BE2C (cell line): ENCODE measurements around the gene DEPDC1B.
"Not testable (repeated sequence)": the region's sequence is repeated elsewhere in the genome, so short reads cannot be mapped to it uniquely, and the experiment has no call there.

Source experiments
- DNase-seq: peaks from one replicate; pipeline ENCODE4 v3.0.0-alpha.2; 2020
- H3K27me3 ChIP-seq: fragments of 250-450 bp; sonication (Bioruptor Pico); 2 replicates; pipeline ENCODE4 v1.5.1; 2020; ENCODE audit warnings: mild to moderate bottlenecking
- H3K36me3 ChIP-seq: fragments of 250-450 bp; sonication (Bioruptor Pico); 2 replicates; pipeline ENCODE4 v1.5.1; 2020; ENCODE audit warnings: mild to moderate bottlenecking
- H3K4me1 ChIP-seq: fragments of 250-450 bp; sonication (Bioruptor Pico); 2 replicates; pipeline ENCODE4 v1.5.1; 2020
- H3K4me3 ChIP-seq: 2 replicates; pipeline ENCODE4 v1.5.1; 2011; ENCODE audit warnings: low read depth, low read length
- H3K9me3 ChIP-seq: fragments of 250-450 bp; sonication (Bioruptor Pico); 2 replicates; pipeline ENCODE4 v1.5.1; 2020
- CTCF ChIP-seq: IDR thresholded peaks from 2 replicates; pipeline ENCODE4 v1.5.1; 2012; ENCODE audit warnings: mild to moderate bottlenecking, low read depth, low read length

The DEPDC1B gene

GRCh38 chr5:60718166-60718892, 18.4 kb upstream of the DEPDC1B start:
- DNase-seq, result no peak

GRCh38 chr5:60715201-60715928, 15.4 kb upstream of the DEPDC1B start:
- not testable (repeated sequence) for DNase-seq, H3K9me3 ChIP-seq, H3K27me3 ChIP-seq, H3K4me3 ChIP-seq, H3K36me3 ChIP-seq, H3K4me1 ChIP-seq

More at GRCh38 chr5:60718166-60718892, 18.4 kb upstream of the DEPDC1B start:
- Histone ChIP-seq H3K27me3 (peaks cover 4% of the 10 kb centered on the region; the same call in 1 of the 2 replicates), H3K4me3 (no peak overlapping the region), H3K9me3 (no peaks in the 10 kb centered on the region), H3K36me3 (no peaks in the 10 kb centered on the region), H3K4me1 (no peaks in the 10 kb centered on the region)
- TF ChIP-seq CTCF, result no peak

- Histone ChIP-seq H3K36me3 (no peaks in the 10 kb centered on the region), H3K4me1 (no peaks in the 10 kb centered on the region), H3K9me3 (no peaks in the 10 kb centered on the region), H3K27me3 (peaks cover 2% of the 10 kb centered on the region; the same call in 1 of the 2 replicates), H3K4me3 (no peak overlapping the region)
- no peak for DNase-seq
- TF ChIP-seq CTCF, result no peak
These were observed 13.0 kb upstream of the DEPDC1B start for GRCh38 chr5:60712950-60713349.

- H3K9me3 ChIP-seq, H3K27me3 ChIP-seq, DNase-seq, H3K4me1 ChIP-seq, H3K36me3 ChIP-seq, H3K4me3 ChIP-seq: not testable (repeated sequence)
These were observed 11.9 kb upstream of the DEPDC1B start for GRCh38 chr5:60711892-60712291.

- no peak overlapping the region for H3K4me3 ChIP-seq
- peaks cover 2% of the 10 kb centered on the region; the same call in 1 of the 2 replicates for H3K27me3 ChIP-seq
- no peak for TF ChIP-seq CTCF
- DNase-seq, result no peak
- H3K9me3 ChIP-seq, result no peaks in the 10 kb centered on the region
- H3K36me3 ChIP-seq, result no peaks in the 10 kb centered on the region
- no peaks in the 10 kb centered on the region for H3K4me1 ChIP-seq
These were observed 10.4 kb upstream of the DEPDC1B start for GRCh38 chr5:60710362-60710761.

- no peak for TF ChIP-seq CTCF
These were observed 5.2 kb upstream of the DEPDC1B start for GRCh38 chr5:60705144-60705543.

GRCh38 chr5:60703944-60704343, 4.0 kb upstream of the DEPDC1B start:
- Histone ChIP-seq H3K9me3 (no peaks in the 10 kb centered on the region), H3K36me3 (no peaks in the 10 kb centered on the region), H3K4me1 (peaks cover 4% of the 10 kb centered on the region; the same call in 1 of the 2 replicates), H3K4me3 (no peak overlapping the region), H3K27me3 (no peaks in the 10 kb centered on the region)
- DNase-seq, result no peak
- no peak for TF ChIP-seq CTCF

More at GRCh38 chr5:60705144-60705543, 5.2 kb upstream of the DEPDC1B start:
- Histone ChIP-seq H3K27me3 (no peaks in the 10 kb centered on the region), H3K9me3 (no peaks in the 10 kb centered on the region), H3K4me1 (peaks cover 4% of the 10 kb centered on the region; the same call in 1 of the 2 replicates), H3K4me3 (no peak overlapping the region), H3K36me3 (no peaks in the 10 kb centered on the region)
- DNase-seq, result no peak
